H1 (cell line): ENCODE data around the gene DIPK1A. TPM values are rescaled to one million over a fixed set of nuclear protein-coding genes. Genes with fewer than 3 reads are reported as not detected.

Experiments used
- CTCF ChIA-PET: fragments of 300-600 bp; sonication (Branson Sonifier 250); formaldehyde crosslinking; loops from one replicate; lab custom pipeline; 2021; ENCODE audit not compliant: partially characterized antibody; lab: Charles Lee
- POLR2A ChIA-PET: fragments of 300-600 bp; sonication (Branson Sonifier 250); formaldehyde crosslinking; loops from one replicate; lab custom pipeline; 2021; ENCODE audit warnings: inconsistent platforms; ENCODE audit not compliant: partially characterized antibody; lab: Charles Lee
- DNase-seq, 2 experiments: peaks; one replicate each; pipeline versions ENCODE4 v3.0.0 to v3.0.0-alpha.2; 2010 to 2022; ENCODE audit warnings: low spot score in 2 of 2, low read depth in 1 of 2, mixed read lengths in 1 of 2
- FAIRE-seq: peaks from 2 replicates; lab custom pipeline; 2011; peaks lifted over from hg19 to GRCh38; lab: Jason Lieb, UNC
- H2AFZ ChIP-seq: 2 replicates; pipeline ENCODE4 v1.8.1; 2012; ENCODE audit warnings: low read length, inconsistent platforms
- H2AK5ac ChIP-seq: 2 replicates; pipeline ENCODE4 v1.6.1; 2013; ENCODE audit warnings: low read depth, low read length
- H2BK120ac ChIP-seq: replicated peaks from 2 replicates; pipeline ENCODE3; 2013; ENCODE audit warnings: low read depth, low read length, inconsistent platforms
- H2BK12ac ChIP-seq: 2 replicates; pipeline ENCODE4 v1.6.1; 2013; ENCODE audit warnings: low read depth, low read length
- H2BK15ac ChIP-seq: 2 replicates; pipeline ENCODE4 v1.6.1; 2013; ENCODE audit warnings: low read length
- H2BK20ac ChIP-seq: 2 replicates; pipeline ENCODE4 v1.6.1; 2013; ENCODE audit warnings: low read length
- H2BK5ac ChIP-seq: 2 replicates; pipeline ENCODE4 v1.6.1; 2013; ENCODE audit warnings: low read depth, low read length
- H3K14ac ChIP-seq: 2 replicates; pipeline ENCODE4 v1.6.1; 2013; ENCODE audit warnings: inconsistent platforms; ENCODE audit not compliant: insufficient read length
- H3K18ac ChIP-seq: 2 replicates; pipeline ENCODE4 v1.6.1; 2013; ENCODE audit warnings: low read length; ENCODE audit errors: extremely low read depth
- H3K23ac ChIP-seq: 2 replicates; pipeline ENCODE4 v1.6.1; 2013; ENCODE audit warnings: inconsistent platforms; ENCODE audit not compliant: insufficient read length
- H3K23me2 ChIP-seq: 2 replicates; pipeline ENCODE4 v1.6.1; 2013; ENCODE audit warnings: low read depth, low read length
- H3K27ac ChIP-seq: 2 replicates; pipeline ENCODE4 v1.6.1; 2011; ENCODE audit warnings: low read depth, low read length, inconsistent platforms
- H3K27me3 ChIP-seq, 4 experiments: replicated peaks in 1 of 4; 1 replicate in 1 of 4; 2 replicates in 3 of 4; pipeline versions ENCODE4 v1.6.1 to v1.8.1; 2011 to 2013; ENCODE audit warnings: low read length in 3 of 4, mild to moderate bottlenecking in 3 of 4, inconsistent platforms in 2 of 4, mixed read lengths in 2 of 4, moderate library complexity in 1 of 4; ENCODE audit not compliant: control insufficient read depth in 3 of 4, insufficient read depth in 3 of 4; ENCODE audit errors: extremely low read depth in 1 of 4
- H3K36me3 ChIP-seq, 4 experiments: 2 replicates each; pipeline versions ENCODE4 v1.6.1 to v1.8.1; 2011 to 2013; ENCODE audit warnings: mild to moderate bottlenecking in 4 of 4, low read length in 3 of 4, moderate library complexity in 2 of 4, control low read depth in 1 of 4, inconsistent platforms in 1 of 4; ENCODE audit not compliant: insufficient read depth in 4 of 4, control insufficient read depth in 2 of 4
- H3K4ac ChIP-seq: replicated peaks from 2 replicates; pipeline ENCODE3; 2013; ENCODE audit warnings: low read length, low read depth, mixed read lengths, inconsistent platforms; ENCODE audit not compliant: insufficient read length
- H3K4me1 ChIP-seq, 4 experiments: replicated peaks in 1 of 4; 1 replicate in 1 of 4; 2 replicates in 3 of 4; pipeline versions ENCODE4 v1.6.1 to v1.8.1; 2011 to 2013; ENCODE audit warnings: low read length in 3 of 4, inconsistent platforms in 2 of 4, mixed read lengths in 1 of 4; ENCODE audit not compliant: insufficient read depth in 4 of 4, control insufficient read depth in 3 of 4
- H3K4me2 ChIP-seq, 2 experiments: 2 replicates each; pipeline versions ENCODE4 v1.6.1 to v1.8.1; 2011 to 2013; ENCODE audit warnings: low read depth in 2 of 2, low read length in 2 of 2, control low read depth in 1 of 2, inconsistent platforms in 1 of 2, mild to moderate bottlenecking in 1 of 2; ENCODE audit not compliant: insufficient read depth in 1 of 2
- H3K4me3 ChIP-seq, 4 experiments: fragments of 200-600, 300-600 bp in 1 of 4; sonication (generic), shearing (Covaris generic), sonication (Bioruptor Twin) in 1 of 4; 2 replicates each; pipeline versions ENCODE4 v1.5.1 to v1.8.1; 2011 to 2016; ENCODE audit warnings: low read length in 4 of 4, low read depth in 3 of 4, control low read depth in 2 of 4, inconsistent platforms in 2 of 4, mild to moderate bottlenecking in 2 of 4, mixed read lengths in 1 of 4, moderate library complexity in 1 of 4; ENCODE audit not compliant: insufficient read depth in 2 of 4; ENCODE audit errors: extremely low read depth in 1 of 4
- H3K56ac ChIP-seq: replicated peaks from 2 replicates; pipeline ENCODE3; 2013; ENCODE audit warnings: low read depth, mild to moderate bottlenecking, mixed read lengths, low read length, inconsistent platforms; ENCODE audit not compliant: insufficient read length
- H3K79me1 ChIP-seq: 2 replicates; pipeline ENCODE4 v1.6.1; 2013; ENCODE audit warnings: low read depth, low read length, control low read depth
- H3K79me2 ChIP-seq, 2 experiments: 2 replicates each; pipeline versions ENCODE4 v1.6.1 to v1.8.1; 2012 to 2013; ENCODE audit warnings: low read length in 2 of 2, mild to moderate bottlenecking in 2 of 2, inconsistent platforms in 1 of 2; ENCODE audit not compliant: insufficient read depth in 2 of 2, control insufficient read depth in 1 of 2
- H3K9ac ChIP-seq, 4 experiments: replicated peaks in 1 of 4; 1 replicate in 1 of 4; 2 replicates in 3 of 4; pipeline versions ENCODE4 v1.6.1 to v1.8.1; 2011 to 2013; ENCODE audit warnings: low read depth in 3 of 4, low read length in 3 of 4, control low read depth in 2 of 4, mild to moderate bottlenecking in 2 of 4, moderate library complexity in 2 of 4, inconsistent platforms in 1 of 4; ENCODE audit errors: extremely low read depth in 1 of 4
- H3K9me3 ChIP-seq, 2 experiments: 2 replicates each; pipeline versions ENCODE4 v1.6.1 to v1.8.1; 2012 to 2013; ENCODE audit warnings: mild to moderate bottlenecking in 2 of 2, moderate library complexity in 2 of 2, control low read depth in 1 of 2, inconsistent platforms in 1 of 2, low read depth in 1 of 2, low read length in 1 of 2, mixed read lengths in 1 of 2; ENCODE audit not compliant: insufficient read depth in 2 of 2
- H4K20me1 ChIP-seq, 2 experiments: replicated peaks in 1 of 2; 2 replicates each; pipeline versions ENCODE3 to v1.8.1; 2011 to 2013; ENCODE audit warnings: inconsistent platforms in 2 of 2, low read length in 2 of 2, mild to moderate bottlenecking in 1 of 2; ENCODE audit not compliant: insufficient read depth in 2 of 2, control insufficient read depth in 1 of 2
- H4K5ac ChIP-seq: 2 replicates; pipeline ENCODE4 v1.6.1; 2013; ENCODE audit warnings: low read length, low read depth, mixed read lengths, inconsistent platforms; ENCODE audit not compliant: insufficient read length
- H4K8ac ChIP-seq: 2 replicates; pipeline ENCODE4 v1.8.0; 2013; ENCODE audit warnings: mild to moderate bottlenecking, moderate library complexity, low read length, inconsistent platforms; ENCODE audit not compliant: insufficient read depth; ENCODE audit errors: extremely low read depth
- H4K91ac ChIP-seq: replicated peaks from 2 replicates; pipeline ENCODE3; 2013; ENCODE audit warnings: low read length, mixed read lengths, inconsistent platforms; ENCODE audit not compliant: insufficient read length
- ASH2L ChIP-seq: fragments of 200-600, 300-600 bp; sonication (generic); IDR thresholded peaks from one replicate; pipeline ENCODE4 v1.7.1; 2017; ENCODE audit warnings: low read length
- MAFK ChIP-seq: IDR thresholded peaks from 2 replicates; pipeline ENCODE4 v1.6.1; 2012; ENCODE audit warnings: low read depth, mild to moderate bottlenecking, improper control_type of control experiment, low read length
- WGBS, 2 experiments: shearing (Covaris generic) in 1 of 2; methylation state at CpG; one replicate each; pipeline versions ENCODE4 v1.1.6 to v1.1.7; 2013 to 2015; ENCODE audit warnings: low lambda C conversion rate in 2 of 2, mixed read lengths in 2 of 2, inconsistent platforms in 1 of 2, low coverage in 1 of 2, missing lambda C conversion rate in 1 of 2; ENCODE audit not compliant: insufficient replicate concordance in 2 of 2, insufficient coverage in 1 of 2, insufficient read length in 1 of 2; ENCODE audit errors: extremely low coverage in 1 of 2, missing lambda C conversion rate in 1 of 2; 5-methylcytosine and 5-hydroxymethylcytosine counted together
- polyA plus RNA-seq, 7 experiments: library from polyadenylated mRNA; depleted of rRNA in 3 of 7; stranded (reverse) in 5 of 7; unstranded in 2 of 7; fragments of >200 nt in 5 of 7; fragments of 200-250 nt in 2 of 7; gene quantifications; 1 replicate in 5 of 7; 2 replicates in 1 of 7; 4 replicates in 1 of 7; pipeline versions ENCODE4 v1.2.1 to v1.2.3, GENCODE V29; 2011 to 2013; ENCODE audit warnings: missing spikeins in 2 of 7, mixed read lengths in 2 of 7
- total RNA-seq: library from RNA; stranded (reverse); fragmentation: NEBNext Ultra II Directional; extraction: Animal tissue kit (Norgen Biotek cat#: 25700); gene quantifications from 2 replicates; pipeline ENCODE4 v1.2.1, GENCODE V29; 2021

DIPK1A gene
- total and polyA plus RNA-seq, 2 of the 8 experiments (the other 6 are each of a cell fraction or from before 2014, with no cell fraction given): 2.5 to 5.0 TPM

GRCh38 chr1:92934395-92935378 lies 26.6 kb downstream of the DIPK1A start:
- no peak overlapping the region for H4K8ac ChIP-seq
- H3K14ac ChIP-seq: no peak overlapping the region
- FAIRE-seq (no peak), DNase-seq (no peak)
- no peaks in the 10 kb centered on the region for H3K27me3 ChIP-seq
- TF ChIP-seq MAFK: peak; percentile 81
- TF ChIP-seq ASH2L: no peak
- no peaks in the 10 kb centered on the region for H3K36me3 ChIP-seq
- CTCF ChIA-PET: interaction anchor here (1.0 to 1.1 kb wide), 2 partner anchors 9 to 33 kb away, joined by 3 read pairs; no protein-coding TSS in a partner anchor
- H2AK5ac ChIP-seq: no peak overlapping the region
- no peaks in the 10 kb centered on the region for H3K4me1 ChIP-seq
- no peaks in the 10 kb centered on the region for H3K79me1 ChIP-seq
- H2AFZ ChIP-seq: no peak overlapping the region
- no peak overlapping the region for H3K56ac ChIP-seq
- no peak overlapping the region for H2BK20ac ChIP-seq
- H3K79me2 ChIP-seq: no peaks in the 10 kb centered on the region
- WGBS, 2 experiments: 89% methylated on average over 5 of the region's 5 CpGs; no CpG with 5 or more reads in 1 of the 2 experiments
- H2BK120ac ChIP-seq: no peak overlapping the region
- no peak overlapping the region for H3K23ac ChIP-seq
- no peak overlapping the region for H3K4ac ChIP-seq
- H4K91ac ChIP-seq: no peak overlapping the region
- no peak overlapping the region for H3K4me2 ChIP-seq
- POLR2A ChIA-PET: interaction anchor here (1.4 kb wide), 1 partner anchor 97 kb away, joined by 3 read pairs; no protein-coding TSS in a partner anchor
- H3K9me3 ChIP-seq: no peaks in the 10 kb centered on the region
- no peak overlapping the region for H3K9ac ChIP-seq
- no peaks in the 10 kb centered on the region for H4K20me1 ChIP-seq
- H3K27ac ChIP-seq: no peak overlapping the region
- no peak overlapping the region for H4K5ac ChIP-seq
- no peaks in the 10 kb centered on the region for H3K23me2 ChIP-seq
- no peak overlapping the region for H3K18ac ChIP-seq
- no peak overlapping the region for H2BK5ac ChIP-seq
- H2BK15ac ChIP-seq: no peak overlapping the region
- H2BK12ac ChIP-seq: no peak overlapping the region
- no peak overlapping the region for H3K4me3 ChIP-seq
